ENCODE measurements around the gene TAF10.
A peak's percentile ranks its signal among the peaks of the same experiment; 100 is the strongest.

TAF10 gene

GRCh38 chr11:6607190-6607795, 4.7 kb downstream of the TAF10 start:
- DNase-seq, result no peak

- DNase-seq, result no peak
Measured at GRCh38 chr11:6606471-6607189, 5.4 kb downstream of the TAF10 start.

DNA sequence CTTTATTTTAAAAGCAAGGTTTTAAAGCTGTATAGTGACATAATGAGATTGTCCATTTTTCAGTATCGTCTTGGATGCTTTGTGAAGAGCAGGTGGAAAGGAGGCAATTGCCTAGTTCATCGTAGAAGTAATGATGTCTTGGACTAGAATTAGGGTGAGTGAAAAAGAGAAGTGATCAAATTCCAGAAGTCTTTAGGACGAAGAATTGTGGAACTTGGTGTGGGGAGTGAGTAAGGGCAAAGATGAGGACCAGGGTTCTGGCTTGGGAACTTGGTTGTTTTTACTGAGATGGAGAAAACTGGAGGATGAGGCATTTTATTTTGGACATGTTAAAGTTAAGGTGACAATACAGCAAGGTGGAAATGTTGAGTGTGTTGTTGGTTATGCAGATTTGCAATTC, 7.2 kb downstream of the TAF10 start:
- no peak for DNase-seq

GRCh38 chr11:6604081-6604626, 7.9 kb downstream of the TAF10 start:
- DNase-seq, result peak; percentile 42

DNA sequence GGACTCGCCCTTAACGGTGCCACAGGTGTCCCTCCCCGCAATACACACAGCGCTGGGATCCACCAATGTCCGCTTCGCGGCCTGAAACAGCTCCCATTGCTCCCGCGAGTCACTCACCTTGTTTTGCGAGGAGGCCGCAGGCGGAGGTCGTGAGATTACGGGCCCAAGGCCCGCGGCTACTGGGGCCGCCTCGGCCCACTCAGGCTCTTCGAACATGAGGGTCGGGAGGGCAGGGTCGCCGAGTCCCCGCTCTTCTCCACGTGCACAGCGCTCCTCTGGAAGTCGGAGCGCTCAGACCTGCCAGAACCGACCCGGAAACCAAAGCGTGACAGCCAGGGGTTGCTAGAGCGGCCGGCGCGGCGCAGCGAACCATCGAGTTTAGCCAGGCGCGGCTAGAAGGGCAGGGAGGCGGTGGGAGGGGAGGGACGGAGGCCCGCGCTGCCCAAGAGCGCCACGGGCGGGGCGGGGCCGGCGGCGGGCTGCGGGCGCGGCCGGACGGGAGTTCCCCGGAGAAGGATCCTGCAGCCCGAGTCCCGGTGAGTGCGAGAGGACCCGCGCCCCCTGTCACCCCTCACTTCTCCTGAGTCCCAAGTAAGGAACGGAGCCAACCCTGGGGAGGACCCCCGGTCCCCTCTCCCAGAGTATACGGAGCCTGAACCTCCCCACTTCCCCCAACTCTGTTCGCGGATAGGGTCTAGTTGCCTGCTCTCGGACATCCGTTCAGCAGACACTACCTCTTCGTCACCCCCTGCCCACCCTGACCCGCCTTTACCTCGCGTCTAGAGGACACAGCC, 8.5 kb downstream of the TAF10 start, which contains the start of the genes ILK and RRP8:
TSS of gene ILK (plus strand) at position 488 of the 794 bp plus-strand sequence. CDS start 498 bp downstream, outside the sequence.
TSS of gene RRP8 (minus strand) at position 330 of the 794 bp plus-strand sequence. CDS start at position 216, 114 bp downstream.
- DNase-seq, result peak; percentile 85

DNA sequence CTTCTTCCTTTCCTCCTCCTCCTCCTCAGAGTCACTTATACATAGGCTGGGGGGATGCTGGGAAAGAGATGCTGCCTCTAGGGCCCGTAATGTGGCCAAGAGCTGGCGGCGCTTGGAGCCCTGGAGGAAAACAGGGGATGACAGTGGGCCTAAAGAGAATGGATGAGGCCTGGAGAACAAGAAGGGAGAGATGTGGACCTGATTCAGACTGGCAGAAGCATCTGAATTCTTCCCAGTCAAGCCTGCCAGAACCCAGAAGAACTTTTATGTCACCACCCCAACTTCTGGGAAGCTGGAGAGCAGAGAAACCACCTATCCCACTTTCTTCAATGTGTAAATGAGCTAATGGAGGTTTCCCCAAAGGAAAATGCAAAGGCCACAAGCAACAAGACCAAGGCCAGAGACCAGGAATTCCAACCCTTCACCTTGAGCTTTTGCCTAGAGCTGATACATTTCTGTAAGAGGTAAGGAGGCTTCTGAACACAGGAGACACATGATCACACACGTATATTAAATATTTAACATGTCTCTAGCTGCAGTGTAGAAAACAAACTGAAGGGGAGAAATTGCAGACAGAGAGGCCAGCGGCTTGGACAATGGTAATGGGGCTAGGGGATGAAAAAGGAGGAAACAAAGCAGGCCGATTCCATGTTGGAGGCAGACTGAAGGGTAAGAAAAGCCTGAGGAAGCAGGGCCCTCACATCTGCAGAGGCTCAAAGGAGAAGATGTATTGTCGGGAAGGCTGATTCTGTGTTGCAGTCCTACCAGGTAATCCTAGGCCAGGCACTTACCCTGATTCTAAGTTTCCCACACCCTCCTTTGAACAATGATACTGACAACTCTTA, 9.7 kb downstream of the TAF10 start:
- DNase-seq, result no peak

DNA sequence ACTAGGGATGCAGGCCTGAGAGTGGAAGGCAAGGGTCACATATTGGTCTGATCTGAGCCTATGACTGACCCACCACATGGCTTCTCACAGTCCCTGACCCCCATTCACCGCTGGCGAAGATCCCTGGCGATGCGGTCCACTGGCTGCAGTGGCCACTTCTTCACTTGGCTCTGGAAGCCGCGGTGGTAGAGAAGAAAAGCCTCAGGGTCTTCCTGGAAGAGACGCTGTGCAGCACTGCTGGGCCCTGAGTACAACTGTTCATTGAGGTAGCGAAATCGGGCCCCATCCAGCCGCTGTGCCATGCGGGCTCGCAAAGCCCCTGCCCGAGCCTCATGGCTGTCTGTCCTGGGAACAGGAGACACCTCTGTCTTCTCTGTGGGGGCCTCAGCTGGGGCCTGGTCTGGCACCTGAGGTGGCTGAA, 11.0 kb downstream of the TAF10 start:
- no peak for DNase-seq

DNA sequence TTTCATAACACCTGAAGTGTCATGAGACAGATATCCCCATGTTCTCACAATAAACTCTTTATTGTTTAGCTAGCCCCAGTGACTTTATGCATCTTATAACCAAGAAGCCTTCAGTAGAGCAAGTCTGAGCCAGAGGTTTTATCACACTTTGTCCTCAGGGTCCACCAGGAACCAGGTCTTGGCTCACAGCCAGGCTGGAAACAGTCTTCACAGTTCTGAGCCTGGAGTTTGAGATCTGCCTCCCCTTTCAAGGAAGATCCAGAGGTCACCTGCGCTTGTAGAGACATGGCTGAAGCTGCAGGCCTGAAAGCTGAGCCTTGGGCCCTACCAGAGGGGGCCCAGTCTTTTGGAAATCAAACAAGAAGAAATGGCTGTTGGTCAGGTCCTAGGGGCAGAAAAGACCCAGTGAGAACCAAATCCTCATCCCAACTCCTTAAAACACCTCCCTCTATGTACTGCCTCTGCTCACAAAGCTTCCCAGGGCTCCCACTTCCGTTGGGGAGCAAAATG, 12.1 kb downstream of the TAF10 start:
- DNase-seq, result no peak

DNA sequence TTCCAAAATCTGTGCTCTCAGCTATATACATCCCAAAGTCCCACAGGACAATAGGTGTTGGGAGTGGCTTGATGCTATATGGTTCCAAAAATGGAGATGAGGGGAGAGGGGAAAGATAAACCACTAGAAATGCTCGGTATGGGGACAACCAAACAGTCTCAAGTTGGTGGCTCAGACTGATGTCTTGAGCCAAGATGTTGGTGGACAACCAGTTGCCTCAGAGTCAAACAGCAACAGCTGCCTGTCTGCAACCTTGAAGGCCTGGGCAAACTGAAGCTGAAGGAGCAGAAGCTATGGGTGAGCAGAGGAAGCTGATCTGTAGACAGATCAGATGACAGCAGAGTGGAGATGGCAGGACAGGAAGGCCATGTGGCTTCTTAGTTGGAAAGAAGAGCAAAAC, 12.6 kb downstream of the TAF10 start:
- DNase-seq, result no peak

- DNase-seq, result no peak
Measured at GRCh38 chr11:6598555-6598954, 13.5 kb downstream of the TAF10 start.

GRCh38 chr11:6596239-6596877, 15.7 kb downstream of the TAF10 start:
- no peak for DNase-seq

DNA sequence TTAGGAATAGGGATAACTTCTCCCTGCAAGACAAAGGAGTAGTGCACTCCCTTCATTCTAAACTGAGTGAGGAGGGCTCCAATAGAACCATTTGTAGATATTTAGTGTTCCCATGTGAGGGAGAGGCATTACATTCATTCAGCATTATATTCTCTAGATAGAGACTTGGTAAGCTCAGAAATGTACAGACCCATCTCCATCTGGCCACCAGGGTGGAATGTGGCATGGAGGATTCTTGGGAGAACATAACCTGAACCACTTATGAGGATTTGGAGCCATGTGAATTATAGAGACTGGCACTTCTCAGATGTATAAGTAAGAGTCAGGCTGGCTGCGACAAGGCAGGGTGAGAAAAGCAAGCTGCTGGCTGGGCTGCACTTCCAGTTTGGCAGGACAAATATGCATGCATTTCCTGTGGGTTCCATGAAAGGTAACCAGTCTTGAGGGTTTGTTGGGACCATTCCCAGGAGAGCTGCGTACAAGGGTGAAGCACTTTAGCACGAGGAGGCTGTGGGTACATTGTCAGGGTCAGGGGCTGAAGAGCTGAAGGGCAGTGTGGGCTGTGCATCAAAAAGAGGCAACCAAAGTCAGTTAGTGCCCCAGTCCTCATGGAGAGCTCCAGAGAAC, 17.8 kb downstream of the TAF10 start:
- no peak for DNase-seq

- DNase-seq, result no peak
Measured at GRCh38 chr11:6588018-6588417, 24.0 kb downstream of the TAF10 start.

DNA sequence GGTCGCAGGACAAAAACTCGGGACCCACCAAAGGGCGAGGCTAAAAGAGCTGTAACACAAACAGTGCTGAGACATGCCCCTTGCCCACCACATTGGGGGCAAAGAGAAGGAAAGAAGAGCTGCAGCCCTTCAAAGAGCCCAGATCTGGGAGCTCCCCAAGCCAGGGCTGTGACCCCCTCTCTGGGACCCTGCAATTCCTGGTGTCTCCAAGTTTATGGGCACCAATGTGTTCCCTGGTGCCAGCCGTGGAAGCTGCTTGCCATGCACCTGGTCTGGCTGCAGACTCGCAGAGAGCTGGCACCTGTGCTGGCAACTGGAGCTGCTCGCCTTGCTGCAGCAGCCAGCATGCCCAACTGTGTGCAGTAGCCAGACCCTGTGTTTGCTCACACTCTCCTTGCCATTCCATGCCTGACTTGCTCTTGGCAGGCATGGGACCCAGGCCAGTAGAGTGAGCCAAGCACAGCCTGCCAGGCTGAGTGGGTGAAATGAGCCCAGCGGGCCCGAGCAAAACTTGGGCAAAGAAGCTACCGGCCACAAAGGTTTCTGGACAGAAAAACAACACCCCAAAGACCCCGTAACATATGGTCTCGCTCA, 24.6 kb downstream of the TAF10 start:
- no peak for DNase-seq

GRCh38 chr11:6586434-6587359, 25.3 kb downstream of the TAF10 start:
- no peak for DNase-seq

DNA sequence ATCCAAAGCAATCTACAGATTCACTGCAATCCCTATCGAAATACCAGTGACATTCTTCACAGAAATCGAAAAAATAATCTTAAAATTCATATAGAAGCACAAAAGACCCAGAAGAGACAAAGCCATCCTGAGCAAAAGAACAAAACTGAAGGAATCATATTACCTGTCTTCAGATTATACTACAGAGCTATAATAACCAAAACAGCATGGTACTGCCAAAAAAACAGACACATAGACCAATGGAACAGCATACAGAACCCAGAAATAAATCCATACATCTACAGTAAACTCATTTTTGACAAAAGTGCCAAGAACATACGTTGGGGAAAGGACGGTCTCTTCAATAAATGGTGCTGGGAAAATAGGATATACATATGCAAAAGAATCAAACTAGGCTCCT, 27.5 kb downstream of the TAF10 start:
- no peak for DNase-seq

GRCh38 chr11:6583584-6583983, 28.4 kb downstream of the TAF10 start:
- no peak for DNase-seq

GRCh38 chr11:6579681-6580080, 32.3 kb downstream of the TAF10 start:
- DNase-seq, result no peak

GRCh38 chr11:6578134-6578533, 33.9 kb downstream of the TAF10 start:
- DNase-seq, result no peak
